ENCODE results near the gene CENPM.

CENPM gene

GRCh38 chr22:41913040-41913719 lies 33.8 kb downstream of the CENPM start:
- peak overlapping the region; percentile 32 for H3K4me3 ChIP-seq (ENCODE audit: low read depth, low read length)
- TF ChIP-seq, protein P1, sequence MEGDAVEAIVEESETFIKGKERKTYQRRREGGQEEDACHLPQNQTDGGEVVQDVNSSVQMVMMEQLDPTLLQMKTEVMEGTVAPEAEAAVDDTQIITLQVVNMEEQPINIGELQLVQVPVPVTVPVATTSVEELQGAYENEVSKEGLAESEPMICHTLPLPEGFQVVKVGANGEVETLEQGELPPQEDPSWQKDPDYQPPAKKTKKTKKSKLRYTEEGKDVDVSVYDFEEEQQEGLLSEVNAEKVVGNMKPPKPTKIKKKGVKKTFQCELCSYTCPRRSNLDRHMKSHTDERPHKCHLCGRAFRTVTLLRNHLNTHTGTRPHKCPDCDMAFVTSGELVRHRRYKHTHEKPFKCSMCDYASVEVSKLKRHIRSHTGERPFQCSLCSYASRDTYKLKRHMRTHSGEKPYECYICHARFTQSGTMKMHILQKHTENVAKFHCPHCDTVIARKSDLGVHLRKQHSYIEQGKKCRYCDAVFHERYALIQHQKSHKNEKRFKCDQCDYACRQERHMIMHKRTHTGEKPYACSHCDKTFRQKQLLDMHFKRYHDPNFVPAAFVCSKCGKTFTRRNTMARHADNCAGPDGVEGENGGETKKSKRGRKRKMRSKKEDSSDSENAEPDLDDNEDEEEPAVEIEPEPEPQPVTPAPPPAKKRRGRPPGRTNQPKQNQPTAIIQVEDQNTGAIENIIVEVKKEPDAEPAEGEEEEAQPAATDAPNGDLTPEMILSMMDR (IDR thresholded peaks at IDR 0.05; ENCODE audit: borderline replicate concordance, insufficient read depth, low read depth, low read length): no peak

GRCh38 chr22:41912338-41913039 lies 34.5 kb downstream of the CENPM start:
- TF ChIP-seq, protein P1 (IDR thresholded peaks at IDR 0.05; ENCODE audit: borderline replicate concordance, insufficient read depth, low read depth, low read length): no peak
- H3K4me3 ChIP-seq (ENCODE audit: low read depth, low read length): no peak overlapping the region

GRCh38 chr22:41911001-41911611 lies 35.8 kb downstream of the CENPM start:
- H3K4me3 ChIP-seq (ENCODE audit: low read depth, low read length): peak overlapping the region; percentile 5
- TF ChIP-seq, protein P1 (IDR thresholded peaks at IDR 0.05; ENCODE audit: borderline replicate concordance, insufficient read depth, low read depth, low read length): no peak

DNA sequence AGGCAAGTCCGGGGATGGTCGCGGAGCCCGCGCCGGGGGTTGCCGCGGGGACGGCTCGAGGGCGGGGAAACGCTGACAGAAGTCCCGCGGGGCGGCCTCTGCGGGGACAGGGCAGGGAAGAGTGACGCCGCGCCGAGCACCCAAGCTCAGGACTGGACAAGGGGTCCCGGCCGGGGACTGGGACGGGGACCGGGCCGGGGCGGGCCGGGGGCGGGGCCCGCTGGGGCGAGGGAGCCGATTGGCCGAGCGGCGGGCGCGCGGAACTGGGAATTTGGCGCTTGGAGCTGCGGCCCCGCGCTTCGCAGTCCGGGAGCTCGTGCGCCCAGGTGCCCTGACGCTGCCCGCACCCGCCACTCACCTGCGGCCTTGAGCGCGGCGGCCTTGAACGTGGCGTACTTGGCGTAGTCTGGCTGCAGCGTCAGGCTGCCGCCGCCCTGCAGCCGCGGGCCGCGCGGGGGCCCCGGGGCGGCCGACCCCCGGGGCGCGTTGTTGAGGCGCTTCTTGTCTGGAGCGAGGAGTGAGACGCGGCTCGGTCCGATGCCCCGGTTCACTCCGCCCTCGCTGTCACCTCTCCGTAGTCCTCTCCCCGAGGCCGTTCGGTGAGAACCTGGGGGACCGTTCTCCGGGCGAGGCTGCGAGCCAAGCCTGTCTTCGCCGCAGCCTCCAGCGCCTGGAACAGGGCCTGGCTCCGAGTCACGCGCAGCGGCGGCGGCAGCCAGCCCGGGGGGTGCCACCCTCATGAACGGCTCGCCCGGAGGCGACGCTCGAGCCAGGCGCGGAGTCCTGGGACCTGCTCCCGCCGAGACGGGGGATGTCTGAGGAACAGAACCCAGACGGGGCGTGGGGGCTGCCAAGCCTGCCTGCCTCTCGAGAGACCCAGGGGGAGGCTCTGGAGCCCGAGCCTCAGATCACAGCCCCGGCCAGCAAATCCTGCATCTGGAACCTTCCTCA lies 36.6 kb downstream of the CENPM start:
- peak overlapping the region; percentile 5 for H3K4me3 ChIP-seq (ENCODE audit: low read depth, low read length)
- TF ChIP-seq, protein P1 (IDR thresholded peaks at IDR 0.05; ENCODE audit: borderline replicate concordance, insufficient read depth, low read depth, low read length): no peak

DNA sequence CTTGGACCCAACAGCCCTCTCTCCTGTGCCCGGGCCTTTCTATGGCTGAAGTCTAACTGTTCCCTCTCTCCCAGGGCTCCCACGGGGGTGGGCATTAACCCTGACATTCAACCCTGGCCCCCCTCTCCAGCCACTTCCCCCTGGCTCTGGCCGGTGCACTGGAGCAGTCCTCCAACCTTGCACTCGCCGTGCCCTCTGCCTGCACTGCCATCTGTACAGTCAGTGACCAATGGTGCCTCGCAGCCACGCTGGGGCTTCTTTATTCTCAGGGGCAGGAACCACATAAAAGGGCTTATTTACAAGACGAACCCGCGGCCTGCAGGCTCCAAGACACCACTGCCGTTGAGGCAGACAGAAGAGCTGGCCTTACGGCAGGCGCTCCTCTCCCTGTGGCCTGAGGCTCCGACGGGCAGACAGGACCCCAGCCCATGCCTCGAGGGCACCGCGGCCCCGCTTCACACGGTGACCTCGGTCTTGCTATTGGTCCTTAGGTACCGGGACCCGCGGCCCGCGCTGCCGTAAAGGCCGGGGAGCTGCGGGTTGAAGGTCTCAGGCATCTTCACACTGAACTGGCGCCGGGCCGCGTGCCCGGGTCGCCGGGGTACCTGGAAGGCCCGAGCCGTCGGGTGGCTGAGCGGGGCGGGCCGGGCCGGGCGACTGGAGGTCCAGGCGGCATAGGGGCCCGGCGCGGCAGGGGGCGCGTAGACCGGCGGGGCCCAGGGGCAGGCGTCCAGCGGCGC lies 37.5 kb downstream of the CENPM start:
- no peak overlapping the region for H3K4me3 ChIP-seq (ENCODE audit: low read depth, low read length)
- TF ChIP-seq, protein P1 (IDR thresholded peaks at IDR 0.05; ENCODE audit: borderline replicate concordance, insufficient read depth, low read depth, low read length): no peak

Measured in GM12875 (cell line).